Stimulated activated CD8-positive, alpha-beta memory T cell treated with anti-CD3 and anti-CD28 coated beads, Interleukin-4, amount 100 ng/mL, for 4 hours (primary cell): ENCODE data around the gene KCNQ1OT1.

ENCODE experiments used
- DNase-seq, 2 donors: peaks; one replicate each; pipeline ENCODE4 v3.0.0-alpha.2; 2020; ENCODE audit warnings: low read depth in 2 of 2, low spot score in 1 of 2

The KCNQ1OT1 gene

GRCh38 chr11:2584812-2585565, 114.8 kb downstream of the KCNQ1OT1 start:
- DNase-seq = no peak

GRCh38 chr11:2584434-2584811, 115.4 kb downstream of the KCNQ1OT1 start:
- DNase-seq = no peak

- DNase-seq = no peak
Measured at GRCh38 chr11:2583605-2583958, 116.2 kb downstream of the KCNQ1OT1 start.

- no peak for DNase-seq
Measured at GRCh38 chr11:2582946-2583604, 116.7 kb downstream of the KCNQ1OT1 start.

GRCh38 chr11:2582351-2582945, 117.3 kb downstream of the KCNQ1OT1 start:
- no peak for DNase-seq

- no peak for DNase-seq
Measured at GRCh38 chr11:2581931-2582350, 117.9 kb downstream of the KCNQ1OT1 start.

GRCh38 chr11:2581151-2581930, 118.5 kb downstream of the KCNQ1OT1 start:
- no peak for DNase-seq

- DNase-seq = no peak
Measured at GRCh38 chr11:2580571-2581001, 119.2 kb downstream of the KCNQ1OT1 start.

- DNase-seq = no peak
Measured at GRCh38 chr11:2580061-2580421, 119.8 kb downstream of the KCNQ1OT1 start.

GRCh38 chr11:2579315-2580060, 120.3 kb downstream of the KCNQ1OT1 start:
- no peak for DNase-seq

- DNase-seq = no peak
Measured at GRCh38 chr11:2578929-2579270, 120.9 kb downstream of the KCNQ1OT1 start.

- no peak for DNase-seq
Measured at GRCh38 chr11:2577991-2578928, 121.5 kb downstream of the KCNQ1OT1 start.

GRCh38 chr11:2577031-2577990, 122.5 kb downstream of the KCNQ1OT1 start:
- no peak for DNase-seq

- no peak for DNase-seq
Measured at GRCh38 chr11:2576549-2576948, 123.2 kb downstream of the KCNQ1OT1 start.

GRCh38 chr11:2576111-2576510, 123.7 kb downstream of the KCNQ1OT1 start:
- DNase-seq = no peak

GRCh38 chr11:2575591-2576051, 124.2 kb downstream of the KCNQ1OT1 start:
- no peak for DNase-seq

- no peak for DNase-seq
Measured at GRCh38 chr11:2574553-2575535, 125.0 kb downstream of the KCNQ1OT1 start.
